ENCODE measurements around the gene RPS6KA5. TPM values are rescaled to one million over a fixed set of nuclear protein-coding genes. Genes with fewer than 3 reads are reported as not detected.
A peak's percentile ranks its signal among the peaks of the same experiment; 100 is the strongest.

RPS6KA5 gene
- total RNA-seq, 3 donors from 2014 or later, result 4.8 to 19.2 (median 11.8) TPM

GRCh38 chr14:91047174-91047753 is 13.2 kb downstream of the RPS6KA5 start:
- H3K4me3 ChIP-seq, result no peak overlapping the region
- no peaks in the 10 kb centered on the region for H3K4me1 ChIP-seq
- no peak overlapping the region for H3K27ac ChIP-seq
- H3K36me3 ChIP-seq, result no peaks in the 10 kb centered on the region
- DNase-seq (ENCODE audit: low spot score in 2 of 2), result no peak
- TF ChIP-seq, protein P1, sequence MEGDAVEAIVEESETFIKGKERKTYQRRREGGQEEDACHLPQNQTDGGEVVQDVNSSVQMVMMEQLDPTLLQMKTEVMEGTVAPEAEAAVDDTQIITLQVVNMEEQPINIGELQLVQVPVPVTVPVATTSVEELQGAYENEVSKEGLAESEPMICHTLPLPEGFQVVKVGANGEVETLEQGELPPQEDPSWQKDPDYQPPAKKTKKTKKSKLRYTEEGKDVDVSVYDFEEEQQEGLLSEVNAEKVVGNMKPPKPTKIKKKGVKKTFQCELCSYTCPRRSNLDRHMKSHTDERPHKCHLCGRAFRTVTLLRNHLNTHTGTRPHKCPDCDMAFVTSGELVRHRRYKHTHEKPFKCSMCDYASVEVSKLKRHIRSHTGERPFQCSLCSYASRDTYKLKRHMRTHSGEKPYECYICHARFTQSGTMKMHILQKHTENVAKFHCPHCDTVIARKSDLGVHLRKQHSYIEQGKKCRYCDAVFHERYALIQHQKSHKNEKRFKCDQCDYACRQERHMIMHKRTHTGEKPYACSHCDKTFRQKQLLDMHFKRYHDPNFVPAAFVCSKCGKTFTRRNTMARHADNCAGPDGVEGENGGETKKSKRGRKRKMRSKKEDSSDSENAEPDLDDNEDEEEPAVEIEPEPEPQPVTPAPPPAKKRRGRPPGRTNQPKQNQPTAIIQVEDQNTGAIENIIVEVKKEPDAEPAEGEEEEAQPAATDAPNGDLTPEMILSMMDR (IDR thresholded peaks at IDR 0.05), result no peak
- TF ChIP-seq POLR2A (IDR thresholded peaks at IDR 0.05) (no peak), POLR2AphosphoS5 (IDR thresholded peaks at IDR 0.05) (no peak)
- no peaks in the 10 kb centered on the region for H3K27me3 ChIP-seq
- H3K9me3 ChIP-seq, result no peaks in the 10 kb centered on the region
- intact Hi-C loops (cut with DNase I; ENCODE audit: low total_unique reads), result no loop called here

- Histone ChIP-seq H3K9me3 (no peaks in the 10 kb centered on the region), H3K36me3 (no peaks in the 10 kb centered on the region), H3K4me3 (no peak overlapping the region), H3K27me3 (no peaks in the 10 kb centered on the region), H3K27ac (no peak overlapping the region), H3K4me1 (no peaks in the 10 kb centered on the region)
- no peak for DNase-seq (ENCODE audit: low spot score in 2 of 2)
- intact Hi-C loops (cut with DNase I; ENCODE audit: low total_unique reads), result no loop called here
- TF ChIP-seq POLR2AphosphoS5 (IDR thresholded peaks at IDR 0.05) (no peak), POLR2A (IDR thresholded peaks at IDR 0.05) (no peak)
- TF ChIP-seq, protein P1 (IDR thresholded peaks at IDR 0.05), result no peak
Observed at GRCh38 chr14:91046488-91047072, 13.9 kb downstream of the RPS6KA5 start.

DNA sequence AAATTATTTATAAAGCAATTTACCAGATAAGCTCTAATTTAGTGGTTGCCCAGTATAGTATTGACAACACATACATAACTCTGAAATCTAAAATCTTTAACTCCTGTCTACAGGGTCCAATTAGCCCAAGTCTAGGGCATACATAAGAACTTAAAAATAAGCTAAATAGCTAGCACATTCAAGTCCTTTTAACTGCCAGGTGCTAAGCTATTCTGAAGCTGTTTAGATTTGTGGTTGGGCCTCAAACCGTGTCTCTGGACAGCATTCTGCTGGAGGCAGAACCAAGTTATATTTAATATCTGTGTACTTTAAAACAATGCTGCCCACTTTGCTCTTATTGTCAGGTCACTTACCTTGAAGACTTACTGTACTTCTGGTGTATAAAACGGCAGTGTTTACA is 19.0 kb downstream of the RPS6KA5 start:
- no peak overlapping the region for H3K27ac ChIP-seq
- intact Hi-C loops (cut with DNase I; ENCODE audit: low total_unique reads), result no loop called here
- no peak overlapping the region for H3K4me3 ChIP-seq
- H3K4me1 ChIP-seq, result peaks cover 0 to 5% of the 10 kb centered on the region in 2 donors
- no peaks in the 10 kb centered on the region for H3K9me3 ChIP-seq
- no peak for DNase-seq (ENCODE audit: low spot score in 2 of 2)
- TF ChIP-seq POLR2A (IDR thresholded peaks at IDR 0.05) (no peak), POLR2AphosphoS5 (IDR thresholded peaks at IDR 0.05) (no peak)
- TF ChIP-seq, protein P1 (IDR thresholded peaks at IDR 0.05), result no peak
- no peaks in the 10 kb centered on the region for H3K36me3 ChIP-seq
- no peaks in the 10 kb centered on the region for H3K27me3 ChIP-seq

DNA sequence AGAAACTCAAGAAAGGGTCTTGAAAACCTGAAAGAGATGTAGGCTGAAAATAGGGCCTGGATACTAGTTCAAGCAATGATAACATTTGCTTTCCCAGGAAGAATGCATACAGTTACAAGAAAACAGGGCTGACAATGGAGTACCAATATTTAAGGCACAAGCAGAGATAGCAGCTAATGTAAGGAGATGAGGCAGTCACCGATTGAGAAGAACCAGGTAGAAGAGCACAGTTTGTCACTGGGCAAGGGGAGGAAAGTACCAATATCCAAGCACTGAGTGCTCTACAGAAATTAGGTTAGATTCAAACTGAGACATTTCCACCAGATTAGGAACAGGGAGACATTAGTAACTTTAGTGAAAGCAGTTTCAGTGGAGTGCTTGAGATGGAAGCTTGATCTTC is 19.9 kb downstream of the RPS6KA5 start:
- intact Hi-C loops (cut with DNase I; ENCODE audit: low total_unique reads), result no loop called here
- no peak overlapping the region for H3K4me3 ChIP-seq
- no peaks in the 10 kb centered on the region for H3K36me3 ChIP-seq
- H3K27me3 ChIP-seq, result no peaks in the 10 kb centered on the region
- TF ChIP-seq POLR2A (IDR thresholded peaks at IDR 0.05) (no peak), POLR2AphosphoS5 (IDR thresholded peaks at IDR 0.05) (no peak)
- TF ChIP-seq, protein P1 (IDR thresholded peaks at IDR 0.05), result no peak
- no peaks in the 10 kb centered on the region for H3K9me3 ChIP-seq
- peaks cover 0 to 5% of the 10 kb centered on the region in 2 donors for H3K4me1 ChIP-seq
- DNase-seq (ENCODE audit: low spot score in 2 of 2), result no peak
- no peak overlapping the region for H3K27ac ChIP-seq

DNA sequence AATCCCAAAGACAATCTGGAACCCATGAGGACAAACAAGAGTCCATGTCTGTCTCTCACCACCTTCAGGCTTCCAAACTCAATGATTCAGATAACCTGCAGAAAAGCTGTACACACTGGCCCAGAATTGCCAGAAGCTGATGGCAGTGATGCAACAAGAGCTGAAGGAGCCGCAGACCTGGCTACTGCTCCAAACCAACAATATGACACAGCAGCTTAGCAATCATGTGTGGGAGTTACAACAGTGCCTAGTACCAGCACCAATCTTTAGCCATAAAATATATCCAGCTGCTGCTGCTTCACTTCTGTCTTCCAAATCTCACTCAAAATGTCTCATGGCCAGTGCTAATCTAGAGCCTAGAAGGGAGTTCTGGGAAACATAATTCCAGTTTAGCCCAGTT is 22.0 kb downstream of the RPS6KA5 start:
- Histone ChIP-seq H3K4me1 (peaks cover 0 to 5% of the 10 kb centered on the region in 2 donors), H3K27ac (peak overlapping the region in 1 of 2 donors; percentile 38)

More for the DNA sequence above, 22.0 kb downstream of the RPS6KA5 start:
- peak in 1 of 2 donors; percentile 35 for DNase-seq (ENCODE audit: low spot score in 2 of 2)
- Histone ChIP-seq H3K27me3 (no peaks in the 10 kb centered on the region), H3K9me3 (no peaks in the 10 kb centered on the region), H3K36me3 (no peaks in the 10 kb centered on the region), H3K4me3 (no peak overlapping the region)
- TF ChIP-seq POLR2A (IDR thresholded peaks at IDR 0.05) (no peak), POLR2AphosphoS5 (IDR thresholded peaks at IDR 0.05) (no peak)
- TF ChIP-seq, protein P1 (IDR thresholded peaks at IDR 0.05), result no peak
- intact Hi-C loops (cut with DNase I; ENCODE audit: low total_unique reads), result no loop called here

Measured in breast epithelium (tissue), 4 donors.